ENCODE results near the gene METTL4. TPM values are rescaled to one million over a fixed set of nuclear protein-coding genes. Genes with fewer than 3 reads are reported as not detected.

The METTL4 gene
- total RNA-seq, 3 donors from 2014 or later (not counting 1 experiment from before 2014, with no cell fraction given), result 9.1 to 11.3 (median 10.6) TPM

- no peaks in the 10 kb centered on the region for H3K9me3 ChIP-seq (ENCODE audit: control insufficient read depth, insufficient read depth, low read length)
- Mint-ChIP-seq H3K4me3 (no peak overlapping the region), H3K36me3 (no peaks in the 10 kb centered on the region), H3K9me3 (no peaks in the 10 kb centered on the region), H3K27me3 (ENCODE audit: low read depth in 2 of 2) (peaks cover 0 to 3% of the 10 kb centered on the region in 2 donors), H3K27ac (no peak overlapping the region), H3K4me1 (peaks cover 6 to 19% of the 10 kb centered on the region in 2 donors)
- ATAC-seq, result no peak
- WGBS (ENCODE audit: insufficient coverage), result 100% methylated on average over 1 of the region's 1 CpG
- TF ChIP-seq CTCF (IDR thresholded peaks at IDR 0.05), result no peak
- no peaks in the 10 kb centered on the region for H3K27me3 ChIP-seq (ENCODE audit: control insufficient read depth, insufficient read depth, low read length)
- intact Hi-C loops (cut with micrococcal nuclease), result no loop called here
- no peaks in the 10 kb centered on the region for H3K36me3 ChIP-seq (ENCODE audit: control insufficient read depth, insufficient read depth, low read length)
- H3K4me1 ChIP-seq (ENCODE audit: control insufficient read depth, insufficient read depth, low read length), result no peaks in the 10 kb centered on the region
- H3K27ac ChIP-seq (ENCODE audit: low read length), result no peak overlapping the region
- H3K4me3 ChIP-seq (ENCODE audit: low read length), result no peak overlapping the region
- no peak for DNase-seq
Observed at GRCh38 chr18:2513616-2514015, 57.7 kb downstream of the METTL4 start.

- Mint-ChIP-seq H3K9me3 (no peaks in the 10 kb centered on the region), H3K27me3 (ENCODE audit: low read depth in 2 of 2) (peaks cover 0 to 3% of the 10 kb centered on the region in 2 donors), H3K4me1 (peaks cover 6 to 19% of the 10 kb centered on the region in 2 donors), H3K27ac (no peak overlapping the region), H3K36me3 (no peaks in the 10 kb centered on the region), H3K4me3 (no peak overlapping the region)
- no peaks in the 10 kb centered on the region for H3K4me1 ChIP-seq (ENCODE audit: control insufficient read depth, insufficient read depth, low read length)
- H3K4me3 ChIP-seq (ENCODE audit: low read length), result no peak overlapping the region
- no peak for ATAC-seq
- DNase-seq, result no peak
- WGBS (ENCODE audit: insufficient coverage), result 88% methylated on average over 2 of the region's 2 CpGs
- intact Hi-C loops (cut with micrococcal nuclease), result no loop called here
- H3K9me3 ChIP-seq (ENCODE audit: control insufficient read depth, insufficient read depth, low read length), result no peaks in the 10 kb centered on the region
- no peak for TF ChIP-seq CTCF (IDR thresholded peaks at IDR 0.05)
- H3K27ac ChIP-seq (ENCODE audit: low read length), result no peak overlapping the region
- no peaks in the 10 kb centered on the region for H3K27me3 ChIP-seq (ENCODE audit: control insufficient read depth, insufficient read depth, low read length)
- H3K36me3 ChIP-seq (ENCODE audit: control insufficient read depth, insufficient read depth, low read length), result no peaks in the 10 kb centered on the region
Observed at GRCh38 chr18:2512059-2512458, 59.2 kb downstream of the METTL4 start.

GRCh38 chr18:2511451-2511850 lies 59.9 kb downstream of the METTL4 start:
- H3K4me1 ChIP-seq (ENCODE audit: control insufficient read depth, insufficient read depth, low read length), result no peaks in the 10 kb centered on the region
- Mint-ChIP-seq H3K27me3 (ENCODE audit: low read depth in 2 of 2) (peaks cover 0 to 3% of the 10 kb centered on the region in 2 donors), H3K27ac (no peak overlapping the region), H3K4me1 (peaks cover under 1 to 14% of the 10 kb centered on the region in 2 donors), H3K36me3 (no peaks in the 10 kb centered on the region), H3K9me3 (no peaks in the 10 kb centered on the region), H3K4me3 (no peak overlapping the region)
- no peak for TF ChIP-seq CTCF (IDR thresholded peaks at IDR 0.05)
- DNase-seq, result no peak
- H3K36me3 ChIP-seq (ENCODE audit: control insufficient read depth, insufficient read depth, low read length), result no peaks in the 10 kb centered on the region
- H3K27ac ChIP-seq (ENCODE audit: low read length), result no peak overlapping the region
- WGBS (ENCODE audit: insufficient coverage), result 100% methylated on average over 3 of the region's 3 CpGs
- no peak overlapping the region for H3K4me3 ChIP-seq (ENCODE audit: low read length)
- no peaks in the 10 kb centered on the region for H3K27me3 ChIP-seq (ENCODE audit: control insufficient read depth, insufficient read depth, low read length)
- intact Hi-C loops (cut with micrococcal nuclease), result no loop called here
- no peaks in the 10 kb centered on the region for H3K9me3 ChIP-seq (ENCODE audit: control insufficient read depth, insufficient read depth, low read length)
- no peak for ATAC-seq

GRCh38 chr18:2510416-2510815 lies 60.9 kb downstream of the METTL4 start:
- H3K27ac ChIP-seq (ENCODE audit: low read length), result no peak overlapping the region
- Mint-ChIP-seq H3K27me3 (ENCODE audit: low read depth in 2 of 2) (peaks cover 0 to 3% of the 10 kb centered on the region in 2 donors), H3K27ac (no peak overlapping the region), H3K4me3 (no peak overlapping the region), H3K4me1 (peaks cover 0 to 4% of the 10 kb centered on the region in 2 donors), H3K9me3 (no peaks in the 10 kb centered on the region), H3K36me3 (no peaks in the 10 kb centered on the region)
- H3K4me1 ChIP-seq (ENCODE audit: control insufficient read depth, insufficient read depth, low read length), result no peaks in the 10 kb centered on the region
- H3K27me3 ChIP-seq (ENCODE audit: control insufficient read depth, insufficient read depth, low read length), result no peaks in the 10 kb centered on the region
- DNase-seq (no peak), ATAC-seq (no peak)
- no peak for TF ChIP-seq CTCF (IDR thresholded peaks at IDR 0.05)
- intact Hi-C loops (cut with micrococcal nuclease), result no loop called here
- no peaks in the 10 kb centered on the region for H3K9me3 ChIP-seq (ENCODE audit: control insufficient read depth, insufficient read depth, low read length)
- no peak overlapping the region for H3K4me3 ChIP-seq (ENCODE audit: low read length)
- no peaks in the 10 kb centered on the region for H3K36me3 ChIP-seq (ENCODE audit: control insufficient read depth, insufficient read depth, low read length)
- WGBS (ENCODE audit: insufficient coverage), result 96% methylated on average over 4 of the region's 6 CpGs

Measured in natural killer cell (primary cell).